ENCODE data around the gene STK32C.

The STK32C gene

DNA sequence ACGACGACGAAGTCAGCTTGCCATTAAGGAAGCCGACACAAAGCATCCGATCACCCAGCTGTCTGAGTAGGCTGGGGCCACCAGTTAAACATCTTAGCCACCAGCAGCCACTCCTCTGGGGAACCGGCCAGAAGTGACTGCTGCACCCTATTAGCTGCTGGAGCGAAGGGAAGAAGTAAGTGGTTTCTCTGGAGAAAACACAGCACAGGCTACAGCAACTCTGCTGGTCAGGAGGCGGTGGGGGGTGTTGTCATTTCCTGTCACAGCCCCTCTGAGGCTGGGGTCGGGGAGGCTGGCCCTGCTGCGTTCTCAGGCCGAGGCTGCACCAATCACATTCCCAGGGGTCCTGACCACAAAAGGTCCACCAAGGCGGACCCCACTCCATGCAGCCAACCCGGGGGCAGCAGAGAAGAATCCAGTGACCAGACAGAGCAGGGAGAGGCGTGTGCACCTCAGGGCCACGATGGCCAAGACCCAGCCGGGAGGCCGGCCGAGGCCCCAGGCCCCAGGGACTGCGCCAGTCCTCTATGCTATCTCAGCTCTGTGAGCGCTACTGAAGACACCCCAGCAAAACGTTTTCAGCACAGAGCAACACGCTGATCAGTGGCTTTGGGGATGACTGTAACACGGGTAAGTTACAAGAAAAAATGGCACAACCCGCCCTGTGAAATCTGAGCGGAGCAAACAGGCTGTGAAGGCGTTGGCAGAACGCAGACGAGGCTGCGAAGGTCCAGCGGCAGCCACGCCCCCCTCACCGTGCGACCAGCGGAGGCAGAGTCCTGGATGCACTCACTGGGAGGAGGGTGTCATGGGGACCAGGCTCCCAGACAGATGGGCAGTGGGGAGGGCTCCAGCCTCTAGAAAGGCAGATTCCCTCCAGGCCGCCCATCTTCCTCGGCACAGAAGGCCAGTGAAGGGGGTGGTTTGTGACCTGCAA, 24.8 kb downstream of the STK32C start:
- Mint-ChIP-seq H3K27ac (no peak overlapping the region), H3K9me3 (peaks cover 0 to 5% of the 10 kb centered on the region in 2 donors), H3K36me3 (peaks cover 0 to 3% of the 10 kb centered on the region in 2 donors), H3K4me1 (peaks cover 16 to 18% of the 10 kb centered on the region in 2 donors), H3K27me3 (peaks cover 8 to 21% of the 10 kb centered on the region in 2 donors), H3K4me3 (no peak overlapping the region)
- ATAC-seq (replicated peaks) (no peak), DNase-seq (no peak)

DNA sequence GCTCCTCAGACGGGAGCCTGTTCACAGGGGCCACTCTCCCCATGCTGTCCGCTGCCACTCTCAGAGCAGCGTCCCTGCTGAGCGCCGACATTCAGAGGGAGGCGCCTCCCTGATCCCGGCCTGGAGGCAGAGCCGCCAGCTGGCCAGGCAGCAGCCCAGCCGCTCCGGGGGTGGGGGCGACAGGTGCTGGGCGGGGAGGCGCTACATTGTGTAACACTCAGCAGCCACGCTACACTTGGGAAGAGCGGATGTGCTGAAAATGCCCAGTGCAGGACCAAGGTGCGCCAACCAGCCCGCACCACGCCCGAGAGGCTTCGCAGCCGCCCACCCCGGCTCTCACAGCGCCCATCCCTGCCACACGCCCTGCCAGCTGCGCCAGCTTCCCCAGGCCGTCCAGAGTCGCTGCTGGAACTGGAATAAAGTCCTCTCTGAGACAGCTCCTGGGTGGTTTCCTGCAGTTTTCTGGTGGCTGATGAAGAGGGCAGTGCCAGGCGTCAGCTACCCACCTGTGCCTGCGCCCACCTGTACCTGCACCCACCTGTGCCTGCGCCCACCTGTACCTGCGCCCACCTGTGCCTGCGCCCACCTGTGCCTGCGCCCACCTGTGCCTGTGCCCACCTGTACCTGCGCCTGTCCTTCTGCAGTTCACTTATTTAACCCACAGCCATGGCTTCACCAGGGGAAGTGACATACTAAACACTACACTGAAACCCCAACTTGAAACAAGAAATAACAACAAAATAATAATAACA, 25.7 kb downstream of the STK32C start:
- H3K36me3 Mint-ChIP-seq, result peaks cover 0 to 3% of the 10 kb centered on the region in 2 donors
- H3K4me3 Mint-ChIP-seq, result no peak overlapping the region
- peaks cover 16 to 20% of the 10 kb centered on the region in 2 donors for H3K4me1 Mint-ChIP-seq
- DNase-seq, result no peak
- H3K27me3 Mint-ChIP-seq, result peaks cover 8 to 18% of the 10 kb centered on the region in 2 donors
- no peak overlapping the region for H3K27ac Mint-ChIP-seq
- H3K9me3 Mint-ChIP-seq, result peaks cover 0 to 5% of the 10 kb centered on the region in 2 donors
- no peak for ATAC-seq (replicated peaks)

DNA sequence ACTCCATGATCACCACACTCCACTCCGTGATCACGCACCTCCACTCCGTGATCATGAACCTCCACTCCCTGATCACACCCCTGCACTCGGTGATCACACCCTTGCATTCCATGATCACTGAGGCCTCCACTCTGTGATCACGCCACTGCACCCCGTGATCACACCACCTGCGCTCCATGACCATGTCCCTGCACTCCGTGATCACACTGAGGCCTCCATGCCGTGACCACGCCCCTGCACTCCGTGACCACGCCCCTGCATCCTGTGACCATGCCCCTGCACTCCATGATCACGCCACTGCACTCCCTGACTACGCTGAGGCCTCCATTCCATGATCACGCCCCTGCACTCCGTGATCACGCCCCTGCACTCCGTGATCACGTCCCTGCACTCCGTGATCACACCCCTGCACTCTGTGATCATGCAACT, 27.1 kb downstream of the STK32C start:
- Mint-ChIP-seq H3K27ac (peak overlapping the region; percentile 38), H3K36me3 (peaks cover 0 to 3% of the 10 kb centered on the region in 2 donors), H3K4me3 (no peak overlapping the region), H3K4me1 (peaks cover 16 to 20% of the 10 kb centered on the region in 2 donors), H3K27me3 (peaks cover 7 to 16% of the 10 kb centered on the region in 2 donors), H3K9me3 (peaks cover 0 to 5% of the 10 kb centered on the region in 2 donors)
- ATAC-seq (replicated peaks) (no peak), DNase-seq (no peak)

DNA sequence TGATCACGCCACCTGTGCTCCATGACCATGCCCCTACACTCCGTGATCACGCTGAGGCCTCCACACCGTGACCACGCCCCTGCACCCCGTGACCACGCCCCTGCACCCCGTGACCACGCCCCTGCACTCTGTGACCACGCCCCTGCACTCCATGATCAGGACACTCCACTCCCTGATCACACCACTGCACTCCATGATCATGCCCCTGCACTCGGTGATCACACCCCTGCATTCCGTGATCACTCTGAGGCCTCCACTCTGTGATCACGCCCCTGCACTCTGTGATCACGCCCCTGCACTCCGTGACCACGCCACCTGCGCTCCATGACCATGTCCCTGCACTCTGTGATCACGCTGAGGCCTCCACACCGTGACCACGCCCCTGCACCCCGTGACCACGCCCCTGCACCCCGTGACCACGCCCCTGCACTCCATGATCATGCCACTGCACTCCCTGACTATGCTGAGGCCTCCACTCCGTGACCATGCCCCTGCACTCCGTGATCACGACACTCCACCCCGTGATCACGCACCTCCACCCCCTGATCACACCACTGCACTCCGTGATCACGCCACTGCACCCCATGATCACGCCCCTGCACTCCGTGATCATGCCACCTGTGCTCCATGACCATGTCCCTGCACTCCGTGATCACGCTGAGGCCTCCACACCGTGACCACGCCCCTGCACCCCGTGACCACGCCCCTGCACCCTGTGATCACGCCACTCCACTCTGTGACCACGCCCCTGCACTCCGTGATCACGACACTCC, 27.7 kb downstream of the STK32C start:
- DNase-seq, result no peak
- Mint-ChIP-seq H3K36me3 (peaks cover 0 to 3% of the 10 kb centered on the region in 2 donors), H3K9me3 (peaks cover 0 to 5% of the 10 kb centered on the region in 2 donors), H3K27ac (no peak overlapping the region), H3K4me3 (no peak overlapping the region), H3K4me1 (peaks cover 13 to 20% of the 10 kb centered on the region in 2 donors), H3K27me3 (peaks cover 1 to 10% of the 10 kb centered on the region in 2 donors)
- ATAC-seq (replicated peaks), result no peak

DNA sequence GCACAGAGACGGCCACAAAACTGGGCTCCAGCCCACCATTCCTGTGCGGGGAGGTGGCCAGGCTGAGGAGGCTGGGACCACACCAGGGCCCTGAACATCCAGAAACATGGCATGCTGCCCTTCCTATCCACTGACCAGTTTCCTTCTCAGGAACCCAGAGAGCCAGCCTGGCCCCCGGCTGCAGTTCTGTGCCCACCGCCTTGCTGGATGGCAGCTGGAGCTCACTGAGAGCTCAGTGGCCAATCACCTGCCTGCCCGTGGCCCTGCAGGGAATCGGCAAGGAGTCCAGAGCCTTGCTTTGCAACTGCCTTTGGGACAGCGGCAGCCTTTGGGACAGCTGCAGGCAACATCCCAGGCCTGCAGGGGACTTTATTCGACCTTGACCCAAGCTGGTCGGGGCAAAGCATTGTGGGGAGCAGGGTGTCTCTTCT, 30.4 kb downstream of the STK32C start:
- H3K27ac Mint-ChIP-seq, result no peak overlapping the region

DNA sequence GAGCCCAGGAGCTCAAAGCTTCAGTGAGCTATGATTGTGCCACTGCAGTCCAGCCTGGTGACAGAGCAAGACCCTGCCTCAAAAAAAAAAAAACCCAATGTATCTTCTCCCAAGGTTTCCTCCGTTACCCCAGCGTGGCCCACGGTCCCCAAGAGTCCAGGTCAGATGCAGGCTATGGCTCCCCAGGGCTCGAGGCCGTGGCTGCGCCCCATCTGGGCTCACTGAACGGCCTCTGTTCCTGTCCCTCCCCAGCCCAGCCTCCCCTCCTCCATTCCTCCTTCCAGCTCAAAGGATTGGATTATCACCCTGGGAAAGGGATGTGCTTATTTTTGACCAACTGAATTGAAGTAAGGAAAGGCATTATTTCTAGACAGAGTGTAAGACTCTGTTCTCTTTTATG, 31.0 kb downstream of the STK32C start:
- H3K9me3 Mint-ChIP-seq, result peaks cover 0 to 5% of the 10 kb centered on the region in 2 donors
- ATAC-seq (replicated peaks), result no peak
- peaks cover 13 to 24% of the 10 kb centered on the region in 2 donors for H3K4me1 Mint-ChIP-seq
- no peak overlapping the region for H3K4me3 Mint-ChIP-seq
- no peak for DNase-seq
- no peak overlapping the region for H3K27ac Mint-ChIP-seq
- H3K36me3 Mint-ChIP-seq, result peaks cover 0 to 7% of the 10 kb centered on the region in 2 donors
- H3K27me3 Mint-ChIP-seq, result peaks cover 0 to 4% of the 10 kb centered on the region in 2 donors

More for the DNA sequence above, 30.4 kb downstream of the STK32C start:
- Mint-ChIP-seq H3K4me3 (no peak overlapping the region), H3K4me1 (peaks cover 13 to 23% of the 10 kb centered on the region in 2 donors), H3K27me3 (peaks cover 0 to 5% of the 10 kb centered on the region in 2 donors), H3K36me3 (peaks cover 0 to 7% of the 10 kb centered on the region in 2 donors), H3K9me3 (peaks cover 0 to 5% of the 10 kb centered on the region in 2 donors)
- ATAC-seq (replicated peaks) (no peak), DNase-seq (no peak)

DNA sequence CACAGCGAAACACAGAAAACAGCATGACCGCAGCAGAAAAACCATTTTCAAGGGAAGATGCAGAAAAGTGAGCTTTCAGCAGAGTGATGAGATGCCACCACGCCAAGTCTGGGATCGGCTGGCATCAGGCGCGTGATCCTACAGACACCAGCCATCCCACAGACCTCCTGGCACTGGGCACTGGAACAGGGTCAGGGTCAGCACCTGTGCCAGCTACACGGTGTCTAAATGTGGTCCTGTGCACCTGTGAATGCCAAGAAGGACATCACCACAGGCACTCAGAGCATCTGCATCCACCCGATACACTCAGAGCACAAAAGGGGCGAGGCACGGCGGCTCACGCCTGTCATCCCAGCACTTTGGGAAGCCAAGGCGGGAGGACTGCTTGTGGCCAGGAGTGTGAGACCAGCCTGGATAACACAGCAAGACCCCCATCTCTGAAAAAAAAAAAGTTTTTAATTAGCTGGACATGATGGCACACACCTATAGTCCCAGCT, 31.5 kb downstream of the STK32C start:
- peaks cover 0 to 7% of the 10 kb centered on the region in 2 donors for H3K36me3 Mint-ChIP-seq
- DNase-seq (no peak), ATAC-seq (replicated peaks) (no peak)
- no peak overlapping the region for H3K4me3 Mint-ChIP-seq
- H3K27ac Mint-ChIP-seq, result no peak overlapping the region
- peaks cover 0 to 4% of the 10 kb centered on the region in 2 donors for H3K27me3 Mint-ChIP-seq
- H3K4me1 Mint-ChIP-seq, result peaks cover 13 to 24% of the 10 kb centered on the region in 2 donors
- H3K9me3 Mint-ChIP-seq, result peaks cover 0 to 5% of the 10 kb centered on the region in 2 donors

DNA sequence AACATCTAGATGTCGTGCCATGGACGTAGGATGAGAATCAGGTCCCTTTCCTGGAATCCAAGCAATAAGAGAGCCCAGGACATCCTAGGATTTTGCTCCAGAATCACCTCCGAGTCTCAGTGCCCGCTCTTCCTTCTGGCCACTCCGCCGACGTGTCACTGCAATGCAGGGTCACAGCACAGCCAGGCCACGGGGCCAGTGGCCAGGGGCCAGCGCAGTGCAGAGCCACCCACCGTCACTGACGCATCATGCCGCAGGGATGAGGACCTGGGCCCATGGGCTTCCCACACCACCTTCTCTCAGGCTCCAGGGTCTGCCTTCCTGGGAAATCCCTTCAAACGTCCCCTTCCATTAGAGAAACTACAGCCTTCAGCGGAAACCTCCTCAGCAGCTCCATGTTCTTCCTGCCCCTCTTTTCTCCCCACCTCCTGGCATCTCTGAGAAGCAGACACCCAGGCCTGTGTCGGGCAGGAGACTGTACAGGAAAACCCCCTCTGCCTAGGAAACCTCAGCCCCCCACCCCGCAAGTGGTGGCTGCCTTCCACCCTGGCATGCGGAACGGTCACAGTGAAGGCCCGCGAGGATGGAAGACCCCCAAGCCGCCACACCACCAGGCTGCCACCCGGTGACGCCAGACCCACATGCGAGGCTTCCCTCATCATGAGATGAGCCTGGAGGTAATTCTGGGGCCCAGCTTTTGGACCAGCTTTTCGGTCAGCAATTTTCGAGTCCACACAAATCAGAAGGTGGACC, 32.1 kb downstream of the STK32C start:
- ATAC-seq (replicated peaks) (no peak), DNase-seq (no peak)
- Mint-ChIP-seq H3K27me3 (peaks cover 0 to 3% of the 10 kb centered on the region in 2 donors), H3K4me3 (no peak overlapping the region), H3K9me3 (peaks cover 0 to 4% of the 10 kb centered on the region in 2 donors), H3K27ac (no peak overlapping the region), H3K4me1 (peaks cover 8 to 22% of the 10 kb centered on the region in 2 donors), H3K36me3 (peaks cover 0 to 6% of the 10 kb centered on the region in 2 donors)

DNA sequence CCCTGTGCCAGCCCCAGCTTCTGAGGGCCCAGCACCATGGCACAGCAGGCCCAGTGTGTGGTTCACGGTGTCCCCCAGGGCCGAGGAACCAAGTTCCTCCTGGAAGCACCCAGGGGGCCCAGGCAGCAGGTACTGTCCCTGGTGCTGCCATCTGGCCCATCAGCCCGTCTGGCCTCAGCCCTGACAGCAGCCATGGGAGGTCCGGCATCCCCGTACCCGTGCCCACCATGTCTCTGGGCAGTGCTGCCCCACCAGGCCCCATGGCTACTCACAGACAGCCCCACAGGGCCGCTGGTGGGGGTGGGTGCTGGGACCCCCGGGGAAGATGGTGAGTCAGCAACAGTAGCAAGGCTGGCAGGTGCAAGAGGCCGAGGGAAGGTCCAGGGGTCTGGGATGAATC, 32.8 kb downstream of the STK32C start:
- no peak overlapping the region for H3K4me3 Mint-ChIP-seq
- no peak overlapping the region for H3K27ac Mint-ChIP-seq
- H3K27me3 Mint-ChIP-seq, result no peaks in the 10 kb centered on the region
- peaks cover 0 to 4% of the 10 kb centered on the region in 2 donors for H3K36me3 Mint-ChIP-seq
- DNase-seq (no peak), ATAC-seq (replicated peaks) (no peak)
- no peaks in the 10 kb centered on the region for H3K9me3 Mint-ChIP-seq
- peaks cover 2 to 16% of the 10 kb centered on the region in 2 donors for H3K4me1 Mint-ChIP-seq

DNA sequence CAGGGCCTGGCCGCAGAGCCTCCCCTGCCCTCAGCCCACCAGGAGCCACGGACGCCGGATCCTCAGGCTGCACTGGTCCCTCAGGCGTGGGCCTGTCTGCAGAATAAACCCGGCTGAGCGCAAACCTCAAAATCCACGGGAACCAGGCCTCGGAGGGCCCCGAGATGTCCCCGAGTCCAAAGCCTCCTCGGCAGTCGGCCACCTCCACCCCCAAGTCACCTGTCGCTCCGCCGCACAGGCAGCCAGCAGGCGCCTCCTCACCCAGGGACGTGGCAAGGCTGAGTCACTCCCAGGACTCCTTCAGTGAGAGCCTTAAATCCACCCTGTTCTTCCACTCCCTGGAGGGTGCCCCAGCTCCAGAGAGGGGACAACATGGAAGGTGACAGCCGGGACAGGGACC, 33.2 kb downstream of the STK32C start:
- peaks cover 0 to 12% of the 10 kb centered on the region in 2 donors for H3K4me1 Mint-ChIP-seq
- DNase-seq (no peak), ATAC-seq (replicated peaks) (no peak)
- H3K27ac Mint-ChIP-seq, result no peak overlapping the region
- no peaks in the 10 kb centered on the region for H3K9me3 Mint-ChIP-seq
- no peak overlapping the region for H3K4me3 Mint-ChIP-seq
- H3K27me3 Mint-ChIP-seq, result no peaks in the 10 kb centered on the region
- peaks cover 0 to 4% of the 10 kb centered on the region in 2 donors for H3K36me3 Mint-ChIP-seq

DNA sequence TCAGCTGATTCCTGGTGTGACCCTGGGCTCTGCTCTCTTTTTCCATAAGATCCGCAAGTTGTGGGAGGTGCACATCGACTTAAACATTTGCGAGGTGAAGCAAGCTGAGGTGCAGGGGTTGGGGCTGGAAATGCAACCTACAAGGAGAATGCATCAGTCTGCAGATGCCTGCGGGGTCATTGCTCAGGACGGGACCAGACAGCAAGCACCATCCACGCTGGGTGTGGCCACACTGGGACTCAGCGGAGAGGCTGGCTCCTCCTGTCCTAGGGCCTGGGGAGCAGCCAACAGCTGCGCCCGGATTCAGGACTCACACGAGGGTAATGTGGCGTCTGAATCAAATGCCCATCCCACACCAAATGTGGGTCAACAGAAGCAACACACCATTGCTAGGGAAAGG, 33.8 kb downstream of the STK32C start:
- Mint-ChIP-seq H3K36me3 (peaks cover 0 to 4% of the 10 kb centered on the region in 2 donors), H3K27me3 (no peaks in the 10 kb centered on the region), H3K27ac (no peak overlapping the region), H3K4me3 (no peak overlapping the region), H3K4me1 (peaks cover 0 to 10% of the 10 kb centered on the region in 2 donors), H3K9me3 (no peaks in the 10 kb centered on the region)
- no peak for ATAC-seq (replicated peaks)
- DNase-seq, result no peak

DNA sequence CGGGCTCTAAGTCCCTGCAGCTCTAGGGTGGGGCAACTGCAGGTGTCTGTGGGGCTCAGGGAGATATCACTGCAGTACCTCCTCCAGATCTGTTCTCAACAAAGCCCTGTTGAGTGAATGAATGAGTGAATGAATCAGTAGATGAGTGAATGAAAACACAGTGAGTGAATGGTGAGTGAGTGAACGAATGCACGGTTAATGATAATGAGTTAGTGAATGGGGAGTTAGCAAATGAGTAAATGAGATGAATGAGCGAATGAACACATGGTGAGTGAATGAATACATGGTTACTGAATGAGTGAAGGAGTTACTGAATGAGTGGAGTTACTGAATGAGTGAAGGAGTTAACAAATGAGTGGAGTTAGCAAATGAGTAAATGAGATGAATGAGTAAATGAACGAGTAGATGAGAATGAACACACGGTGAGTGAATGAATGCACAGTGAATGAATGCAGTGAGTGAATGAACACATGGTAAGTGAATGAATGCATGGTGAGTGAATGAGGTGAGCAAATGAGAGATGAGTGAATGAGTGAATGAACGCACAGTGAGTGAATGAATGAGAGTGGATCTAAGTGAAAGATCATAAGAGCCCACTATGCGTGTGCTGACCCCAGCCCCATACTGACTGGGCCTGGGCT, 34.3 kb downstream of the STK32C start:
- H3K9me3 Mint-ChIP-seq, result no peaks in the 10 kb centered on the region
- ATAC-seq (replicated peaks) (no peak), DNase-seq (no peak)
- no peak overlapping the region for H3K4me3 Mint-ChIP-seq
- no peaks in the 10 kb centered on the region for H3K27me3 Mint-ChIP-seq
- H3K4me1 Mint-ChIP-seq, result peaks cover 0 to 10% of the 10 kb centered on the region in 2 donors
- no peak overlapping the region for H3K27ac Mint-ChIP-seq
- peaks cover 0 to 4% of the 10 kb centered on the region in 2 donors for H3K36me3 Mint-ChIP-seq

Data from stimulated activated naive B cell treated with anti-CD40 and anti-IgM and Interleukin-4, amounts not matched to agents 10 μg/mL and 1 μg/mL and 100 μg/mL, for 72 hours (primary cell).